Activated T-cell treated with anti-CD3 and anti-CD28 coated beads, Interleukin-2, amount 50 U/mL, for 24 hours (primary cell): ENCODE data around the gene C19orf85.
"Not testable (repeated sequence)": the region's sequence is repeated elsewhere in the genome, so short reads cannot be mapped to it uniquely, and the experiment has no call there.

ENCODE experiments used
- DNase-seq: peaks from one replicate; pipeline ENCODE4 v3.0.0-alpha.2; 2020
- H3K27ac Mint-ChIP-seq: 2 replicates; pipeline ENCODE4 v1.8.0; 2020; ENCODE audit warnings: mild to moderate bottlenecking, mixed read lengths
- H3K27me3 Mint-ChIP-seq: 2 replicates; pipeline ENCODE4 v1.8.0; 2020; ENCODE audit warnings: mixed read lengths
- H3K36me3 Mint-ChIP-seq: 2 replicates; pipeline ENCODE4 v1.8.0; 2020; ENCODE audit warnings: low read depth, mixed read lengths
- H3K4me1 Mint-ChIP-seq: 2 replicates; pipeline ENCODE4 v1.8.0; 2020; ENCODE audit warnings: low read depth, mixed read lengths
- H3K4me3 Mint-ChIP-seq: 2 replicates; pipeline ENCODE4 v1.8.0; 2020; ENCODE audit warnings: mild to moderate bottlenecking, moderate library complexity, mixed read lengths
- H3K9me3 Mint-ChIP-seq: 2 replicates; pipeline ENCODE4 v1.8.0; 2020; ENCODE audit warnings: mixed read lengths

The C19orf85 gene

GRCh38 chr19:55435020-55435419 lies 29.5 kb downstream of the C19orf85 start:
- H3K36me3 Mint-ChIP-seq = no peaks in the 10 kb centered on the region

GRCh38 chr19:55434356-55434919 lies 30.1 kb downstream of the C19orf85 start:
- Mint-ChIP-seq H3K4me3 (no peak overlapping the region), H3K9me3 (no peaks in the 10 kb centered on the region), H3K4me1 (no peaks in the 10 kb centered on the region), H3K27ac (no peak overlapping the region), H3K27me3 (peaks cover 63% of the 10 kb centered on the region), H3K36me3 (no peaks in the 10 kb centered on the region)
- no peak for DNase-seq

More at GRCh38 chr19:55435020-55435419, 29.5 kb downstream of the C19orf85 start:
- Mint-ChIP-seq H3K9me3 (no peaks in the 10 kb centered on the region), H3K4me1 (no peaks in the 10 kb centered on the region), H3K27ac (no peak overlapping the region), H3K4me3 (no peak overlapping the region), H3K27me3 (peaks cover 65% of the 10 kb centered on the region)
- no peak for DNase-seq

DNA sequence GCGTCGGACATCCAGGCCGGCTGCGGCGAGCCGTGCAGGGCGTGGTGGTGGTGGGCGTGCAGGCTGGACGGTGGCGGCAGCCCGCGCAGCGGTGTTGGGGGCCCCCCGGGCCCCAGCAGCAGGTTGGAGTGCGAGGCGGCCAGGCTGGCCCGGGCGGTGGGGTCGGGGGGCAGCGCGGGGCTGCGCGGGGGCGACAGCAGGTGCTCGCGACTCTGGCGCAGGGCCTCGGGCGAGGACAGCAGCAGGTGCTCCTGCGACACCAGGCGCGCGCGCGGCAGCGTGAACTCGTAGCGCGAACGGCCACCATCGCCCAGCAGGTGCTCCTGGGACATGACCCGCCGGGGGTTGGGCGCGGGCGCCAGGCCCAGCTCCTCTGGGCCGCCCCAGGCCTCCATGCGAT lies 31.3 kb downstream of the C19orf85 start:
- no peaks in the 10 kb centered on the region for H3K36me3 Mint-ChIP-seq
- no peaks in the 10 kb centered on the region for H3K4me1 Mint-ChIP-seq
- no peaks in the 10 kb centered on the region for H3K9me3 Mint-ChIP-seq
- no peak overlapping the region for H3K4me3 Mint-ChIP-seq
- DNase-seq = no peak
- H3K27me3 Mint-ChIP-seq = peaks cover 58% of the 10 kb centered on the region
- no peak overlapping the region for H3K27ac Mint-ChIP-seq

DNA sequence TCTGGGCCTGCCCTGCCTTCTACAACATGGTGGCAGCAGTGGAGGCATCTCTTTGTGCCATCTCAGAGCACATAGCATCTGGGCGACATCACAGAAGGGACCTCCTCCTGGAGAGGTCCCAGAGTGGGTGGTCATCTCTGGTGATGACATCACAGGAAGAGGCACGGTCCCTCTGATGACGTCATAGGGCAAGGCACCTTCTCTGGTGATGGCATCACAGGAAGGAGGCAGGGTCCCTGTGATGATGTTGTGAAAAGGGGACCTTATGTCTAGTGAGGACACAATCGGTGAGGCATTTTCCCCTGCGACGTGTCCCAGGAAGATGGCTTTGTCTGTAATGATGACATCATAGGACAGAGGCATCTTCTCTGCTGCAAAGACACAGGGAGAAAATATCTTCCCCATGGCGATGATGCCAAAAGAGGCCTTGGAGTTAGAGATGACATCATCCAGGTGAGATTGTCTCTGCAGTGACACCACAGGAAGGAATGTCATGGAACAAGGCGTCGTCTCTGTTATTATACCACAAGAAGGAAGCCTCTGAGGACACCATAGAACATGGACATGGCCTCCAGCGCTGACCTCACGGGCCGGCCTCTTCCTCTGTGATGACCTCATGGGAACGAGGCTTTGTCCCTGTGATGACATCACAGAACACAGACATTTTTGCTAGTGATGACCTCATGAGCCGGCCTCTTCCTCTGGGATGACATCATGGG lies 32.2 kb downstream of the C19orf85 start:
- no peak overlapping the region for H3K4me3 Mint-ChIP-seq
- H3K4me1 Mint-ChIP-seq = no peaks in the 10 kb centered on the region
- no peak for DNase-seq
- H3K9me3 Mint-ChIP-seq = no peaks in the 10 kb centered on the region
- H3K27ac Mint-ChIP-seq = no peak overlapping the region
- H3K36me3 Mint-ChIP-seq = no peaks in the 10 kb centered on the region
- H3K27me3 Mint-ChIP-seq = peaks cover 53% of the 10 kb centered on the region

DNA sequence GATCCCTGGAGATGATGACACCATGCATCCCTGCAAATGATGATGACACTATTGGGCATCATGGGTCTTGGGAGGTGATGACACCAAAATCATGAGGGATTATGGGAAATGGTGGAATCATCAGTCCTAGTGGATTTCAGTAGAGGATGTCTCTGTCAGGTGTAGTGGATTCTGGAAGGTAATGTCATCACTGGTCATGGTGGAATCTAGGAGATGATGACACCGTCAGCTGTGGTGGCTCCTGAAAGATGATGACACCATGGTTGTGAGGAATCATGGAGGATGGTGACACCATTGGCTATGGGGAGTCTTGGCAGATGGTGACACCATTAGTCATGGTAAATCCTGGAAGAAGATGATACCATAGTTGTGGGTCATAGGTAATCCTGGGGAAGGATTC lies 33.4 kb downstream of the C19orf85 start:
- Mint-ChIP-seq H3K27ac (no peak overlapping the region), H3K4me1 (no peaks in the 10 kb centered on the region), H3K4me3 (no peak overlapping the region), H3K27me3 (peaks cover 41% of the 10 kb centered on the region), H3K9me3 (no peaks in the 10 kb centered on the region), H3K36me3 (no peaks in the 10 kb centered on the region)
- no peak for DNase-seq

- Mint-ChIP-seq H3K36me3 (no peaks in the 10 kb centered on the region), H3K4me3 (no peak overlapping the region), H3K9me3 (no peaks in the 10 kb centered on the region), H3K4me1 (peaks cover 9% of the 10 kb centered on the region), H3K27ac (no peak overlapping the region), H3K27me3 (peaks cover 23% of the 10 kb centered on the region)
- DNase-seq = no peak
These were observed 38.5 kb downstream of the C19orf85 start for GRCh38 chr19:55426042-55426441.

DNA sequence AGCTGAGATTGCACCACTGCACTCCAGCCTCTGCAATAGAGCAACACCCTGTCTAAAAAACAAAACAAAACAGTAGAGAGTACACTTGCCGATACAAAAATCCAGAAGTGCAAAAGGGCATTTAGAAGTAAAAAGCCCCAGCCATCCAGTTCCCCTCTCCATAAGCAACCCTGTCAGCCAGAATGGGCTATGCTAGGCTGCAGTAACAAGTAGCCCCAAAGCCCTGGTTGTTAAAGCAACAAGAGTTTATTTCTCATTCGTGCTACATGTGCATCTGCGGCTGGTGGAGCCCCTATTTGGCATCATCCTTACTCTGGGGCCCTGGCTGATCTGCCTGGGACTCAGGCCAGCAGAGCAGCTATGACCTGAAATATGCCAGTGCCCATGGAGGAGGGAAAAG lies 40.0 kb downstream of the C19orf85 start:
- DNase-seq = no peak
- H3K4me3 Mint-ChIP-seq = no peak overlapping the region
- no peaks in the 10 kb centered on the region for H3K9me3 Mint-ChIP-seq
- no peaks in the 10 kb centered on the region for H3K36me3 Mint-ChIP-seq
- H3K27ac Mint-ChIP-seq = no peak overlapping the region
- peaks cover 10% of the 10 kb centered on the region for H3K27me3 Mint-ChIP-seq
- peaks cover 14% of the 10 kb centered on the region for H3K4me1 Mint-ChIP-seq

DNA sequence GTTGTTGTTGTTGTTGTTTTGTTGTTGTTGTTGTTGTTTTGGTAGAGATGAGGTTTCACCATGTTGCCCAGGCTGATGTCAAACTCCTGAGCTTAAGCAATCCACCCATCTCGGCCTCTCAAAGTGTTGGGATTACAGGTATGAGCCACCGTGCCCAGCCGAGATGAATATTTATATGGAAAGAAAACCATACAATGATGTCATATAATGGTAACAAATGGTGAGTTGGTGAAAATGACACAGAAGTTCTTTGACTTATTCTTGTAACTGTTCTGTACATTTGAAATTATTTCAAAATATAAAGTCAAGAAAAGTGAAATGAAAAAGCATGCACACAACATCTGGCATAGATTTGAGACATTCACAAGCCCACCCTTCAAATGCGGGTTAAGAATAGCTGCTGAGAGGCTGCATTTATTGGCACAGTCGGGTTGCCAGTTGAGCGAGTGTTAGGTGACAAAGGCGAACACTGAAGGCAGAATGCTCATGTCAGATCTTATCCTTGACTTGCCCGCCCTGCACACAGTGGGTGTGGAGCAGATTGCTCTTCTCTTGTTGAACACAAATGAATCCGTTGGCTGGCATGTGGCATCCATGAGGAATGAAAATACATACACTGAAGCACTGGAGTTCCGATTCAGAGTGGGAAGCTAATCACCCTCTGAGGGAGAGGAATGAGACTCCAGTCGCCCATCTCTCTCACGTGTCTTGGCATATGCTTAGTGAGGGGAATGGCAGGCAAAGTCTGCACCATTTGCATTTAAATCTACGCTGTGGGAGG lies 41.1 kb downstream of the C19orf85 start:
- Mint-ChIP-seq H3K27ac (no peak overlapping the region), H3K4me1 (peaks cover 14% of the 10 kb centered on the region), H3K4me3 (no peak overlapping the region), H3K27me3 (peaks cover 4% of the 10 kb centered on the region), H3K36me3 (no peaks in the 10 kb centered on the region), H3K9me3 (no peaks in the 10 kb centered on the region)
- DNase-seq = no peak

DNA sequence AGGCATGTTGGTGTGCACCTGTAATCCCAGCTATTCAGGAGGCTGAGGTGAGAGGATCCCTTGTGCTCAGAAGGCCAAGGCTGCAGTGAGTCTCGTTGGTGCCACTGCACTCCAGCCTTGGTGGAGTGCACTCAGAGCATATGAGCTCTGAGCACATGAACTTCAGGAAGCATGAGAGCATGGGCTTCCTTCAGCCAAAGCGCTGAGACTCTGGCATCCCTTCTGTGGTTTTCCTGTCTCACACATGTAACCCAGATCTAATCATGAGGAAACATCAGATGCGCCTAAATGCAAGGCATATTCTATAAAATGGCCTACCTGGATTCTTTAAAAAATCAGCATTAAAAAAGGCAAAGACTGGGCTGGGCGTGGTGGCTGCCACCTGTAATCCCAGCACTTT lies 43.3 kb downstream of the C19orf85 start:
- not testable (repeated sequence) for H3K4me3 Mint-ChIP-seq, H3K27me3 Mint-ChIP-seq, DNase-seq, H3K9me3 Mint-ChIP-seq, H3K27ac Mint-ChIP-seq, H3K36me3 Mint-ChIP-seq
- peaks cover 18% of the 10 kb centered on the region for H3K4me1 Mint-ChIP-seq

DNA sequence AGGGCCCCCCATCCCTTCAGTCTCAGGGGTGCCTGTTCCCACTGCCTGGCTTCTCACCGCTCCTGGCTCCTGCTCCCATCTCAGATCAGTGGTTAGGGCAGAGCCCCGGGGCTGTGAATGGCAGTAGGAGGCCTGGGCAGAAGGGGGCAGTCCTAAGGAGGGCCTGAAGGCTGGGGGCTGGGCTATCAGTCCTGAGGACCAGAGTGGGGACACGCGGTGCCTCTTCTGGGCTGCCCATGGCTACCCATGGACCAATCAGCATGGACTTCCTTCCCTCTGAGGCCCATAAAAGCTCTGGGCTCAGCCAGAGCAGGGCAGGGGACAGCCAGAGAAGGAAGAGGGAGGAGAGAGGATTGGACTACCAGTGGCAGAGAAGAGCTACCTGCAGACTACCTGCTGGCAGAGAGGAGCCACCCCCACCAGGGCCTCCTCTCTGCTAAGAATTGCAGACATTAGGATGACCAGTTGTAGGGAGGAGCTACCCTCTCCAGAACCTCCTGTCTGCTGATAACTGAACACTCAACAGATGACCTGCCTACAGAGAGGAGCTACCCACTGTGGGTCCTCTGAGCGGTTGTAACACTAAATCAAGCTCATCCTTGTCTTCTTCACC lies 44.8 kb downstream of the C19orf85 start:
- H3K27ac Mint-ChIP-seq = no peak overlapping the region
- H3K4me1 Mint-ChIP-seq = peaks cover 18% of the 10 kb centered on the region
- H3K4me3 Mint-ChIP-seq = no peak overlapping the region
- H3K9me3 Mint-ChIP-seq = no peaks in the 10 kb centered on the region
- no peaks in the 10 kb centered on the region for H3K27me3 Mint-ChIP-seq
- no peak for DNase-seq
- H3K36me3 Mint-ChIP-seq = no peaks in the 10 kb centered on the region

GRCh38 chr19:55419103-55419502 lies 45.4 kb downstream of the C19orf85 start:
- Mint-ChIP-seq H3K4me1 (peaks cover 18% of the 10 kb centered on the region), H3K4me3 (no peak overlapping the region), H3K27ac (no peak overlapping the region), H3K27me3 (no peaks in the 10 kb centered on the region), H3K36me3 (no peaks in the 10 kb centered on the region), H3K9me3 (no peaks in the 10 kb centered on the region)
- DNase-seq = no peak

DNA sequence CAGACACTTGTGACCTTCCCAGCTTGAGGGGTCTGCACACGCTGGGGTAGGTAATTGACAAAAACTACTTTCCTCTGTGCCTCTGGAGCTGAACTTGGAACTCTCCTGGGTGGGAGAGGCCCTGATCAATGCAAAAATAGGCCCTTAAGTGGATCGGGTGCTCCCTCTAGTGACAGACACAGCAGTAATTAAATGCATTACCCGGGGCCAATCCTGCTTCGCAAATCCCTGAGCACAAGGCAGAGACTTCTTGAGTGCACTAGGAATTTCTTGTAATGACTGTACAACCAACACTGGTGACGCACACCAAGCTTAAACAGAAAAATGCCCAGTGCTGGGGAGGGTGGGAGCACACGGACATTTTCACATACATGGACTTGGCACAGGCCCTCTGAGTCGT lies 46.4 kb downstream of the C19orf85 start:
- Mint-ChIP-seq H3K9me3 (no peaks in the 10 kb centered on the region), H3K4me1 (peaks cover 18% of the 10 kb centered on the region), H3K4me3 (no peak overlapping the region)

More for the DNA sequence above, 46.4 kb downstream of the C19orf85 start:
- H3K27me3 Mint-ChIP-seq = no peaks in the 10 kb centered on the region
- H3K27ac Mint-ChIP-seq = no peak overlapping the region
- DNase-seq = peak; percentile 50
- no peaks in the 10 kb centered on the region for H3K36me3 Mint-ChIP-seq
